ENCODE results near the gene TMEM132A. TPM values are rescaled to one million over a fixed set of nuclear protein-coding genes. Genes with fewer than 3 reads are reported as not detected.

TMEM132A gene
- total RNA-seq, 1 donor from 2014 or later = 597 TPM

DNA sequence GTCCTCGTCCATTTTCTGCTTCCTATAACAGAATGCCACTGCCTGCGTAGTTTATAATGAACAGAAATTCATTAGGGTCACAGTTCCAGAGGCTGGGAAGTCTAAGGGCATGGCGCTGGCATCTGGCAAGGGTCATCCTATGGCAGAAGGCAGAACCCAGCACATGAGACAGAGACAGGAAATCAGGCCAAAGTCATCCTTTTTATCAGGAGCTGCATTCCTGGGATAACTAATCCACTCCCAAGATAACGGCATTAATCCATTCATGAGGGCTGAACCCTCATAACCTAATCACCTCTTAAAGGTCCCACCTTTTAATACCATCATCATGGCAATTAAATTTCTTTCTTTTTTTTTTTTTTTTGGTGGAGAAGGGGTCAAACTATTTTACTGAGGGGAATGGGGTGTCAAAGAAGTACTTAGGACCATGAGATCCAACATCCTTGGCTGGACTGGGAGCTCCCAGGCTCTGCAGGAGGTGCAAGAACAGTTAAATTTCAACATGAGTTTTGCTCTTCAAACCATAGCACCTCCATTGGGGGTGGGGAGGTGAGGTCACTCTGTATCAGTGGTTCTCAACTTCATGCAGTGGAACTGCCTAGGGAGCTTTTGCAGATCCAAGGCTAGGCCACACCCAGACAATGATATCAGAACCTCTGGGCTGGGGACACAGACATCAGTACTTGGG, 5.9 kb upstream of the TMEM132A start:
- H3K27me3 ChIP-seq (ENCODE audit: control insufficient read depth, insufficient read depth, low read length) = no peaks in the 10 kb centered on the region

DNA sequence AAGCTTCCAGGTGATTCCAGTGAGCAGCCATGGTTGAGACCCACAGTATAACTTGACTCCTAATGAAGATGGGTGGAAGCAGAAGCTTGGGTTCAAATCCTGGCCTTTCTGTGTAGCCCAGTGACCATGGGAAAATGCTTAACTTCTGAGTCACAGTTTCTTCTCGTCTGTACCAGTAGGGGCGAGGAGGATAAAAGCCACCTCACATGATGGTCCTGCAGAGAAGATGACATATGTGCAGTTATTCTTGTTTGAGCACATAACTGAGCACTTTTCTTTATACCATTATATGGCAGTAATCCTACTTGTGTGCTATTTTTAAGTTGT, 5.4 kb upstream of the TMEM132A start:
- peaks cover 1% of the 10 kb centered on the region for H3K36me3 ChIP-seq (ENCODE audit: control insufficient read depth, insufficient read depth, low read length)
- no peak for DNase-seq (ENCODE audit: low read depth)
- no peak overlapping the region for H3K4me3 ChIP-seq (ENCODE audit: low read depth, low read length)
- H3K27me3 ChIP-seq (ENCODE audit: control insufficient read depth, insufficient read depth, low read length) = no peaks in the 10 kb centered on the region
- TF ChIP-seq CTCF (IDR thresholded peaks at IDR 0.05; ENCODE audit: insufficient read depth, low read length, poor library complexity, severe bottlenecking) = no peak

More for the DNA sequence above, 5.9 kb upstream of the TMEM132A start:
- H3K4me3 ChIP-seq (ENCODE audit: low read depth, low read length) = no peak overlapping the region
- DNase-seq (ENCODE audit: low read depth) = no peak
- H3K36me3 ChIP-seq (ENCODE audit: control insufficient read depth, insufficient read depth, low read length) = peaks cover 1% of the 10 kb centered on the region
- TF ChIP-seq CTCF (IDR thresholded peaks at IDR 0.05; ENCODE audit: insufficient read depth, low read length, poor library complexity, severe bottlenecking) = no peak

GRCh38 chr11:60919320-60919719, 4.9 kb upstream of the TMEM132A start:
- H3K36me3 ChIP-seq (ENCODE audit: control insufficient read depth, insufficient read depth, low read length) = peaks cover 1% of the 10 kb centered on the region
- H3K27me3 ChIP-seq (ENCODE audit: control insufficient read depth, insufficient read depth, low read length) = no peaks in the 10 kb centered on the region
- no peak for DNase-seq (ENCODE audit: low read depth)
- no peak for TF ChIP-seq CTCF (IDR thresholded peaks at IDR 0.05; ENCODE audit: insufficient read depth, low read length, poor library complexity, severe bottlenecking)
- no peak overlapping the region for H3K4me3 ChIP-seq (ENCODE audit: low read depth, low read length)

GRCh38 chr11:60919956-60920355, 4.3 kb upstream of the TMEM132A start:
- H3K4me3 ChIP-seq (ENCODE audit: low read depth, low read length) = no peak overlapping the region
- no peaks in the 10 kb centered on the region for H3K27me3 ChIP-seq (ENCODE audit: control insufficient read depth, insufficient read depth, low read length)
- DNase-seq (ENCODE audit: low read depth) = no peak
- H3K36me3 ChIP-seq (ENCODE audit: control insufficient read depth, insufficient read depth, low read length) = peaks cover 1% of the 10 kb centered on the region
- no peak for TF ChIP-seq CTCF (IDR thresholded peaks at IDR 0.05; ENCODE audit: insufficient read depth, low read length, poor library complexity, severe bottlenecking)

DNA sequence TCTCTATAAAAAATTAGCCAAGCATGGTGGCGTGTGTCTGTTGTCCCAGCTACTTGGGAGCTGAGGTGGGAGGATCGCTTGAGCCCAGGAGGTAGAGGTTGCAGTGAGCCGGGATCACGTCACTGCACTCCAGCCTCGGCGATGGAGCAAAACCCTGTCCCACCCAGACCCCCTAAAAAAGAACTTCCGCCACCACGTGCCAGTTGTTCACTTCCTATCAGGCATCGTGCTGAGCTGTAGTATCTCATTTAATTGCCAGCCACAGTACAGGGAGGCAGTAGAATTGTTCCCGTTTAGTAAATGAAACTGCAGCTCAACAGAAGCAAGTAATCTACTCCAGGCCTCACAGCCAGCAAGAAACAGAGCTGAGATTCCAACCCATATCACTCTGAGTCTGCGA, 3.0 kb upstream of the TMEM132A start:
- TF ChIP-seq CTCF (IDR thresholded peaks at IDR 0.05; ENCODE audit: insufficient read depth, low read length, poor library complexity, severe bottlenecking) = no peak
- no peak overlapping the region for H3K4me3 ChIP-seq (ENCODE audit: low read depth, low read length)
- H3K36me3 ChIP-seq (ENCODE audit: control insufficient read depth, insufficient read depth, low read length) = peaks cover 1% of the 10 kb centered on the region
- no peaks in the 10 kb centered on the region for H3K27me3 ChIP-seq (ENCODE audit: control insufficient read depth, insufficient read depth, low read length)
- no peak for DNase-seq (ENCODE audit: low read depth)

- DNase-seq (ENCODE audit: low read depth) = no peak
- Histone ChIP-seq H3K27me3 (ENCODE audit: control insufficient read depth, insufficient read depth, low read length) (no peaks in the 10 kb centered on the region), H3K4me3 (ENCODE audit: low read depth, low read length) (no peak overlapping the region), H3K36me3 (ENCODE audit: control insufficient read depth, insufficient read depth, low read length) (peaks cover 1% of the 10 kb centered on the region)
- no peak for TF ChIP-seq CTCF (IDR thresholded peaks at IDR 0.05; ENCODE audit: insufficient read depth, low read length, poor library complexity, severe bottlenecking)
These were observed 2.4 kb upstream of the TMEM132A start for GRCh38 chr11:60921777-60922335.

Measured in kidney epithelial cell (primary cell).